GM12892 (cell line): ENCODE measurements around the gene SRBD1.

Source experiments
- POLR2A ChIP-seq: IDR thresholded peaks from 2 replicates; pipeline ENCODE4 v1.6.1; 2011; ENCODE audit warnings: low read depth, low read length, control low read depth
- POLR2AphosphoS5 ChIP-seq: IDR thresholded peaks from 2 replicates; pipeline ENCODE4 v1.6.1; 2011; ENCODE audit warnings: low read depth, low read length, control low read depth

- TF ChIP-seq POLR2AphosphoS5, result no peak
- no peak for TF ChIP-seq POLR2A
Observed at GRCh38 chr2:45607701-45608100, 3.4 kb downstream of the SRBD1 start.
